MCF 10A (cell line): ENCODE results near the gene RPL34. TPM values are rescaled to one million over a fixed set of nuclear protein-coding genes. Genes with fewer than 3 reads are reported as not detected.

ENCODE experiments used
- BruUV-seq: library from RNA; stranded (reverse); fragments of 400-500 nt; replicated peaks from 2 replicates; lab custom pipeline; 2021; lab: Mats Ljungman, UMichigan
- CTCF ChIA-PET: fragments of 300-600 bp; sonication (Branson Sonifier 250); formaldehyde crosslinking; extraction: SDS; loops from one replicate; lab custom pipeline; 2021; ENCODE audit warnings: antibody characterized with exemption, inconsistent platforms; lab: Yijun Ruan, JAX
- POLR2A ChIA-PET: fragments of 300-600, 350-650 bp; sonication (Branson Sonifier 250); formaldehyde crosslinking; extraction: SDS; loops from one replicate; lab custom pipeline; 2020; ENCODE audit warnings: antibody characterized with exemption, inconsistent platforms; lab: Yijun Ruan, JAX
- DNase-seq: peaks from one replicate; pipeline ENCODE4 v3.0.0-alpha.2; 2018; ENCODE audit not compliant: unreplicated experiment
- H3K27ac Mint-ChIP-seq: one replicate; pipeline ENCODE4 v1.8.0; 2022; ENCODE audit warnings: mild to moderate bottlenecking, low read depth, mixed read lengths; ENCODE audit not compliant: unreplicated experiment
- H3K27me3 Mint-ChIP-seq: one replicate; pipeline ENCODE4 v1.8.0; 2022; ENCODE audit warnings: mixed read lengths; ENCODE audit not compliant: insufficient read depth, unreplicated experiment
- H3K36me3 Mint-ChIP-seq: one replicate; pipeline ENCODE4 v1.8.0; 2022; ENCODE audit warnings: mild to moderate bottlenecking, moderate library complexity, mixed read lengths; ENCODE audit not compliant: insufficient read depth, unreplicated experiment
- H3K4me1 Mint-ChIP-seq: one replicate; pipeline ENCODE4 v1.8.0; 2022; ENCODE audit warnings: mixed read lengths; ENCODE audit not compliant: insufficient read depth, unreplicated experiment
- H3K4me3 Mint-ChIP-seq: one replicate; pipeline ENCODE4 v1.8.0; 2022; ENCODE audit warnings: mild to moderate bottlenecking, moderate library complexity, mixed read lengths; ENCODE audit not compliant: unreplicated experiment
- H3K9me3 Mint-ChIP-seq: one replicate; pipeline ENCODE4 v1.8.0; 2022; ENCODE audit warnings: mixed read lengths; ENCODE audit not compliant: unreplicated experiment
- CTCF ChIP-seq: fragments of 200-600 bp; IDR thresholded peaks from one replicate; pipeline ENCODE4 v1.8.0; 2022; ENCODE audit warnings: antibody characterized with exemption, mild to moderate bottlenecking; ENCODE audit not compliant: unreplicated experiment
- intact Hi-C: fragments of 100-400 bp; cut with micrococcal nuclease; formaldehyde crosslinking; loops from 2 replicates; pipeline ENCODE4 v1.14.1; 2022
- total RNA-seq: library from RNA; stranded (reverse); gene quantifications from 2 replicates; pipeline ENCODE4 v1.2.3, GENCODE V29; 2022

Gene RPL34
- total RNA-seq, 1 experiment from 2014 or later: 1,508 TPM

GRCh38 chr4:108601106-108601505, 19.3 kb upstream of the RPL34 start:
- Mint-ChIP-seq H3K4me1 (peaks cover 13% of the 10 kb centered on the region), H3K9me3 (peaks cover 6% of the 10 kb centered on the region), H3K4me3 (no peak overlapping the region), H3K27ac (peak overlapping the region; percentile 19), H3K36me3 (no peaks in the 10 kb centered on the region), H3K27me3 (no peaks in the 10 kb centered on the region)
- no peak for TF ChIP-seq CTCF
- ChIA-PET POLR2A (no interaction called here), CTCF (no interaction called here)
- no TSS peak for BruUV-seq
- intact Hi-C loops: no loop called here
- DNase-seq: no peak

DNA sequence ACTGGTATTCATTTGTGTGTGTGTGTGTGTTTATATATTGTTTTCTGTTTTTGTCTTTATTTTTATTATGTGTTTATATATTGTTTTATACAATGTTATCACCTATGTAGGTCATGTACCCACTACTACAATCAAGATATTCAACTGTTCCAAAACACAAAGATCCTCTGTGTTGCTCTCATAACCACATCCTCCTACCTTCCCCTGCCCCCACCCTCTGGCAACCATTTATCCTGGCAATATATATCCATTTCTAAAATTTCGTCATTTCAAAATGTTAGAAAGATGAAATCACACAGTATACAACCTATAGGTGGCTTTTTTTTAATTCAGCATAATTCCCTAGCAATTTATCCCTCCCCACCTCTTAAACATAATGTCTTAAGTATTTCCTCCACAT, 18.8 kb upstream of the RPL34 start:
- no peak for TF ChIP-seq CTCF
- no TSS peak for BruUV-seq
- no peak overlapping the region for H3K4me3 Mint-ChIP-seq
- intact Hi-C loops: no loop called here
- H3K27ac Mint-ChIP-seq: peak overlapping the region; percentile 19
- peaks cover 4% of the 10 kb centered on the region for H3K9me3 Mint-ChIP-seq
- ChIA-PET POLR2A (interaction anchor here (1.7 kb wide), 1 partner anchor 9 kb away, joined by 3 read pairs; no protein-coding TSS in a partner anchor), CTCF (no interaction called here)
- H3K36me3 Mint-ChIP-seq: no peaks in the 10 kb centered on the region
- no peak for DNase-seq
- H3K4me1 Mint-ChIP-seq: peaks cover 10% of the 10 kb centered on the region
- no peaks in the 10 kb centered on the region for H3K27me3 Mint-ChIP-seq

DNA sequence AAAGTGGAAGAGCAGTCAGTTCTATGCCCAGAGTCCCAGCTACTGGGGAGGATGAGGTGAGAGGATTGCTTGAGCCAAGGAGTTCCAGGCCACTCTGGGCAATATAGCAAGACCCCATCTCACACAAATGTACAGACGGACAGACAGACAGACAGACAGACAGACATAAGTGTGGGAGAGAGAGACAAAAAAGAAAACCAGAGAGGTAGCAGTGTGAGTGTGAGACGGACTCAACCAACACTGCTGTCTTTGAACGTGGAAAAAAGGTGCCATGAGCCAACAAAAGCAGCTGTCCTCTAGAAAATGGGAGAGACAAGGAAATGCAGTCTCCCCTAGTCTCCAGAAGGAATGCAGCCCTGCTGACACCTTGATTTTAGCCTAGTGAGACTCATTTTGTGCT, 18.2 kb upstream of the RPL34 start:
- POLR2A ChIA-PET: interaction anchor here (1.7 kb wide), 1 partner anchor 9 kb away, joined by 3 read pairs; no protein-coding TSS in a partner anchor
- Mint-ChIP-seq H3K9me3 (peaks cover 6% of the 10 kb centered on the region), H3K4me3 (no peak overlapping the region), H3K27me3 (no peaks in the 10 kb centered on the region), H3K4me1 (peaks cover 7% of the 10 kb centered on the region), H3K27ac (no peak overlapping the region), H3K36me3 (peaks cover 4% of the 10 kb centered on the region)
- CTCF ChIA-PET: no interaction called here
- BruUV-seq: no TSS peak
- TF ChIP-seq CTCF: no peak
- DNase-seq: no peak
- intact Hi-C loops: no loop called here

DNA sequence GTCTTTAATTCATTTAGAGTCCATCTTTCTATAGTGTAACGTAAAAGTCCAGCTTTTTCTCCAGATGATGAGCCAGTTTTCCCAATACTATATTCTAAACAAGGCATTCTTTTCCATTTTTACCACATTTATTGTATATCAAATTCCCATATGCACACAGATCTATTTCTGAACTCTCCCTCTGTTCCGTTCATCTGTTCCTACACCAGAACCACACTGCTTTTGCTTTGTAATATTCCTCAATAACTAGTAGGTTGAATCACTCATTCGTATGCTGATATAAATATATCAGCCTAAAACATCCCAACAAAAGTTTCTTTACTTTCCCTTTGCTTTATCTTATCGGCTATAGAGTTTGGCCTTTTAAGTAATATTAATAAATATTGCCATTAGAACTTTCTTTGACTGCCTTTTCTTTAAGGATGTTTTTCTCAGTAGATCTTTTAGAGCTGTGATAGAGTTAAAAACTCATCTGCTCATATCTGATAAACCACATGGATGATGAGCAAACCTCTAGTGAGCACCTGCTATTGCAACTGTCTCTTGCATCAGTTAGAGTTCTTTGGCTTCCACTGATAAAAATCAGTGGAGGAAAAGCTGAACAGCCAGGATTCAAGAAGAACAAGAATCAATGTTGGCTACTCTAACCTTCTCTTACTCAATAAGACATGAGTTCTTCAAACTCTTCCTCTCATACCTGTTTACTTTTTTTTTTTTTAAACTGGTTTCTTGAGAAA, 13.1 kb upstream of the RPL34 start:
- DNase-seq: no peak
- ChIA-PET CTCF (interaction anchor here (0.6 to 0.9 kb wide), 2 partner anchors 34 to 176 kb away, joined by 3 read pairs; no protein-coding TSS in a partner anchor), POLR2A (interaction anchor here (0.7 to 1.8 kb wide), 2 partner anchors 13 to 450 kb away, joined by 3 to 13 read pairs; partner anchors contain the start of gene RPL34)
- Mint-ChIP-seq H3K27me3 (no peaks in the 10 kb centered on the region), H3K27ac (no peak overlapping the region), H3K4me1 (no peaks in the 10 kb centered on the region), H3K9me3 (peaks cover 8% of the 10 kb centered on the region), H3K36me3 (peaks cover 4% of the 10 kb centered on the region), H3K4me3 (no peak overlapping the region)
- intact Hi-C loops: no loop called here
- no TSS peak for BruUV-seq
- no peak for TF ChIP-seq CTCF
